ENCODE data around the gene PNMA1.

Gene PNMA1

DNA sequence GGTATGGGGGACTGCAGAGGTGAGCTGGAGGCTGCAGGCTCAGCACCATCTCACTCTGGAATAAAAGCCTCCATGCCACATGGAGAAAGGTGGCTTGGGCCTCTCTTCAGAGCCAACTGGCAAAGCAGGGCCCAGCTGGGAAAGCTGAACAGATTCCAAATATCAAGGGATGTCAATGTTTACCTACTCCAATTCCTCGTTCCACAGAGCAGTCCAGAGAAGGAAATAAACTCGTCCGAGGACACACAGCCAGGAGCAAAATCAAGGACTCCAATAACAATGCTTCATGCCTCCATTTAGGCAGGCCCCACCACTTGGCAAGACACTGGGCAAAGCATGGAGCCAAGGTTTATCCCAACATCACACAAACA, 36.3 kb upstream of the PNMA1 start:
- DNase-seq, result no peak

DNA sequence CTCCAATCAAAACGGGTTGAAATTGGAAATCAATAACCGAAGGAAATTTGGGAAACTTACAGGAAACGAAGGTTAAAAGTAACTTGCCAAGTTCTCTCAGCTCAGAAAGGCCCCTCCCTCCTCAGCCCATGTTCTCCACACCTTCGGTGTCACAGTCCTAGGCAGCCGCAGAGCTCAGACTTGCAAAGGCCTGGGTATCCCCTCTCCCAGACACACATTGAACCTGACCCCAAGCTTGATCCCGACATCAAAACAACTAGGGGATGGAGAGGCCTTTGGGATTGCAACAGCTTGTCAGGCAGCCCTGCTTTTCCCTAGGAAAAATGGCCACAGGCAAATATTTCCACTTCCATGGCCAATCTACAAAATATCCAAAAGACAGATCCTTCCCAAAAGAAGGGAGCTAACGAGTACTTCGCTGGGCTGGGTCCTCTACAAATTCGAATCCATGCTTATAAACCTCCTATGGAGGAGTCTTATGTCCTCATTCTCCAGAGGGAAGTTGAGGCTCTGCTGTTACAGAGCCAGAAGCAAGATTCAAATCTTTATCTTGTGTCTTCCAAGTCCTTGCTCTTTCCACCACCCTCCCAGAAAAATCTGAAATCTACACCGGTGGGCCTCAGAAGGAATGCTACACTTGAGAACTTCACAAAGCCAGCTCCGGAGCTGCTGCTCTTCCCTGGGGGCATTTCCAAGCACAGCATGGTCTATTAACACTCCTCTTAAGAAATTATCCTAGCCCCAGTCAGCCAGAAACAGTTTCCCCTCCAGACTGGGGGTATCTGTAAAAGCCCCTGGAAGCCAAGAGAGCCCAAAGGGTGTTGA, 35.7 kb upstream of the PNMA1 start:
- no peak for DNase-seq

DNA sequence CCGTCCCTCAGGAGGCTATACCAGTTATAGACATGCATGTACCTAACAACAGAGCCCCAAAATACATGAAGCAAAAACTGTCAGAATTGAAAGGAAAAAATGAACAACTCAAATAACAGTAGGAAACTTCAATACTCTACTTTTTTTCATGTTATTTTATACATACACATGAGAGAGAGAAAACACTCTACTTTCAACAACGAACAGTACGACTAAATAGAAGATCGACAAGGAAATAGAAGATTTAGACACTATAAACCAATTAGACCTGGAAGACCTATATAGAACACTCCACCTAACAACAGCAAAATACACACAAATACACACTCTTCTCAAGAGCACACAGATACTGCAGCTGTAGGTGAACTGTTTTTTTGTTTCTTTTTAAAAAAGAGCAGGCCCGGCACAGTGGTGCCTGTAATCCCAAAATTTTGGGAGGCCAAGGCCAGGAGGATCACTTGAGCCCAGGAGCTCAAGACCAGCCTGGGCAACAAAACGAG, 34.7 kb upstream of the PNMA1 start:
- no peak for DNase-seq

DNA sequence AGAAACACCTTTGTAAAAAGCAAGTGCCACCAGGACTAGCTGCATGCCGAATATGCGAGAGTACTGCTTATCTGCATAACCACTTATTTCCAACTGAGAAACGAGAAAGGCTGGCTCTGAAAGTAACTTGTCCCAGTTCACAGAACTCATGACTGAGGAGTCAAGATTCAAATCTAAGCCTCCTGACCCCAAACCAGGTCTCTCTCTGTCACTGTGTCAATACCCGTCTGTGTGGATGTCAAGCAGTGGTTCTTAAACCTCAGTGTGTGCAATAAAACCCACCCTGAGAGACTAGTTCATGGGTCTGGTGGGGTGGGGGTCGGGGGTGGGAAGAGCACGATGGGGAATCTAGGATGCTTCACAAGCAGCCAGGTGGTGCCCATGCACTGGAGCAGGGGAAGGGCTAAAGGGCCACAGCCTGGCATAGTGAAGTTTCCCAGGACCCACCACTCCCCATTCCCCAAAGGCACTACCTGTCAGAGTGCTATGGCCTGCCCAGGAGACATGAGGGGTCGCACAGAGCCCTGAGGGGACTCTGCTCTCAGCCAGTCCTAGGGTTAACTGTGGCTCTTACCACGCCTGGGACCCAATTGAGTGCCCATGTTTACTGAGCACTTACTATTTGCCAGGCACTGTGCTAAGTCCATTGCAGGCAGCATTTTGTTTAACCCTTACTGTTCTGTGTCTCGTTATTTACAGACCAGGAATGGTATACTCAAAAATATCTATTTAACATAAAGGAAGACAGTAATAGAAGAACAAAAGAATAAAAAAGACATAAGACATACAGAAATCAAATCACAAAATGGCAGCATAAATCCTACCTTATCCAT, 33.4 kb upstream of the PNMA1 start:
- no peak for DNase-seq

DNA sequence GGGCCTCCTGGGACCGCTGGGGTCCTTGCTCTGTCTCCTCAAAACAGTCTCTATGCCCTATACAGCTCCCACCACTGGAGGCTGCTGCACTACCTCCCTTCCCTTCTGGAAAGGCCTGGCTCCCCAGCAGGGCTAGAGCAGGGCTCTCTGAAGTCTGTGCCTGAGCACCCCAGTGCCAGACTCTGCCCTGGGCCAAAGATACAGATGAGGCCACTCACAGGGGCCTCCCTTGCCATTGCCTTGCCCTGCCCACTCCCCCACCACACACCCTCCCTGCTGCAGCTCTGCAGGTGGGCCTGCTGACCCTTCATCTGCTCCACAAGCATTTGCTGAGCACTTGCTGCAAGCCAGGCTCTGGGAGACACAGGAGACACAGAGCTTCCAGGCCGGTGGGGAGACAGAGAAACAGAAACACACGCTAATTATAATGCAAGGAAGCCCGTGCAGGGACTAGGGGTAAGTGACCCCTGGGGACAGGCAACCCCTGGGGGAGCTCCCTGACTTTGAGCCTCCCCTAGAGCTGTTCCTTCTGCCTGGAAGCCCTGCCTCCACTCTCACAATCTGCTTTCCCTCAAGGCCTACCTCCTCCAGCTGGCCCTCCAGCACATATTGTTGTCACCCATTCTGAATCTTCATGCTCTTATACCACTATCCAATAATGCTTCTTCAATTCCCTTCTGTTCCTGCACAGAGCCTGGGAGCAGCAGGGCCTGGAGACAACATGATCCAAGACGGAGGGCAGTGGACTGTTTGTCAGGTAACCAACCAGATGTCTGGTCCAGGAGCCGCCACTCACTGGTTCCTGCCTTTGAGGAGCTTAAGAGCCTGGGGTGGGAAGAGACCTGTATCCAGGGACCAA, 32.6 kb upstream of the PNMA1 start:
- DNase-seq, result no peak

DNA sequence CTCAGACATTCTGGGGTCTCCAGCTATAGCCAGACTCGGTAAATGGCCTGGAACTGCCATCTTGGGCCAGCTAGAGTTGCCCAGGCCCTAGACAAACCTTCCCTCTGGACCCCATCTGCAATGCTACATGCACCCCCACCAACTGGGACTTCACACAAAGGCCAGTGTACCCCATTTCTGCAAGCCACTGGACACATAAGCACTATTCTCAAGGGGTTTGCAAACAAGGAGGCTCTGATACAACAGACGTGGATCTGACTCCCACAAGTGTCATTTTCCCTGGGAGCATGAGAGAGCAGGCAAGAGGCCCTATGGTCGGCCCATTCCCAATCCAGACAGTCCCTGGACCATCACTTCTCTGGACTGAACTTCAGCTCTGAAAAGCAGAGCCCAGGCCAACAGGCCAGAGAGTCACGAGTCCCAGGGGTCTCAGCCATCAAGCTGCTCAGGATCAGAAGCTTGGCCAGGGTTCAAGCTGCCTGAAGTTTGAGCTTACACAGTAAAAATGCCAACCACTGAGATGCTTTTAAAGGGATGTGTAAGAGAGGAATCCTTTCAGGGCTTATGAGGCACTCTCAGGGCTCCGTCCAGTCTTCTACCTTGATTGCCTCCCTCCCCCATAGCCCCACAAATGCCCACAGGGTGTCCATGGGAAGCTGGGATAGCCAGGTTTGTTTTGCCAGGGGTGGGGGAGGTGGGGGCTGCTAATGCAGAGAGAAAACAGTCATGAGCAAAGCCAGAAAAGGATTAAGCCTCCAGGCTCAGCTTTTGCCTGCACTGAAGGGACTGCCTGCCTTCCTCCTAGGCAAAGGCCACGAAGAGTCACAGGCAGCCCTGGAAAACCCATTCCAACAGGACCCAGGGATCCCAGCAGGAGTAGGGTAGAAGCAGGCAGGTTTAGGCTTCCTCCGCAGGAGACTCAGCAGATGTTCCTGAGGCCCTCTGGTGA, 31.7 kb upstream of the PNMA1 start:
- no peak for DNase-seq

DNA sequence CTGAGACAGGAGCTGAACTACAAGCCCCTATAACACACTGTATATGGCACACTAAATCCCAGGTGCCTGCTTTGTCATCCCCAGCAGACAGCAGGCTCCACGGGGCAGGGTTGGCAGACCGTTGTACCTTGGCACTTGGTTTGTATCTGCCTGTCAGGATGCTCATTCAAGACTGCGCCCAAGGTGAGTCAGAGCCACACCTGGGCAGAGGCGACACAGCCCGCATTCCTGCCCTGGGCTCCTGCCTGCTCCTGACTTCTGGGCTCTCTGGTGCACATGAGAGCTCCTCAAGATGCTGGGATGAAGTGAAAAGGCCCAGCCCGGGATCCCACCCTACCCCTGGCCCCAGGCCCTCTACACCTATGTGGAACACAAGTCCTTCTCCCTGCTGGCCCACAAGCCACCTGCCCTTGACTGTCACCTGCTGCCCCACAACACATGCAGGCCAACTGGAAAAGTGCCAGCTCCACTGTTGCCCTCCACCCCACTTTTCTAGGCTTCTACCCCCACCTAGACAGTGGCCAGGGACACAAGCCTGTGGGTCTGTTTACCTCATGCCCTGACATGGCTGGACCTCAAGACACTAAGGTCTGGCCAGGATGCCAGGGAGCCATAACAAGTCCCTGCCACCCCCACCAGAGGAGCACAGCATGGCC, 30.8 kb upstream of the PNMA1 start:
- DNase-seq, result no peak

DNA sequence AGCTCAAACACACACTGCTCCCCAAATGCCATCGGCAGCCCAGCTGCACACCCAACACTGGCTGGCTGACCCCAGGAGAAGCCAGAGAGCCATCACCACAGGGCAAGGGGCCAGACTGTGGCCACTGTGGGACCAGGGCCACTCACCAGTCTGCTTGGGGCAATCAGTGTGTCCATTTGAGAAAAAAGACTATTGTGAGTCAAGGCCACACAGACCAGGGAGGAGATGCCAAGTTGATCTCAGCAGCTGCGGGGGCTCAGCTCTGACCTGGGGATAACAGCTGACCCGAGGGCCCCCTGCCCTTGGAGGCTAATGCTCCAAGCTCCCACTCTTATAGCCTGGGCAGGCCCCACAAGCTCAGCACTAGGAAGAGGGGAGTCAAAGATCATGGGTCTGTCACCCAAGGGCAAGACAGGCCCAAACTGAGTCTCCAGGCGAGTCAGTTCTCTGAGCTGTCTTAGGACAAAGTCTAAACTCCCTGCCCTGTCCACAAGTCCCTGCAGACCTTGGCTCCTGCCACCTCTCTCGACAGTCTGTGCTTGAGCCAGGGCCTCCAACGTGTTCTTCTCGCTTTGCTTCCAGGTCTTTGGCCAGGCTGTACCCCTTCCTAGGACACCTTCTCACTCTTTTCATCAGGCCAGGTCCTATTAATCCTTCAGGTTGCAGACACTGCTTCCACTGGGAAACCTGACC, 30.1 kb upstream of the PNMA1 start:
- DNase-seq, result no peak

DNA sequence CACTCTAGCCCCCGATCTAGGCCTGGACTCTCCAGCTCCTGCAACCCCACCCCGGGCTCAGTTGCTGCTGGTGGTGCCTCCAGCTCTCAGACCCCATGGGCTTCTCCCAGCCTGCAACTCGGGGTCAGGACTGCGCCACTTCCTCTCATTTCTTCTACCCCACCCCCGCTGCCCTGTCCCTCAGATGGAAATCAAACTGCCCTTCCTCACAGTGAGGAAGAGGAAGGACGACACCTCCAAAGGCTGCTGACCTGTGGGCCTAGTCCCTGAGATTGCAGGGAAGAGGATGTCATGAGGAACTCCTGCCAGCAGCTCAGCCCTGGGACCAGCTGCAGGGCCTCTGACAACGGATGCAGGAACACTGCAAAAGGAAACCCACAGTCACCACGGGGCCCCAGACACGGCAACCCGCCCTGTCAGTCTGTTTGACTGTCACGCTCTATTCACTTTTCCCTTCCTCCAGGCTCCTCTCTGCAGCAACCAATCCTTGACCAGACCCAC, 29.3 kb upstream of the PNMA1 start:
- peak; percentile 73 for DNase-seq

DNA sequence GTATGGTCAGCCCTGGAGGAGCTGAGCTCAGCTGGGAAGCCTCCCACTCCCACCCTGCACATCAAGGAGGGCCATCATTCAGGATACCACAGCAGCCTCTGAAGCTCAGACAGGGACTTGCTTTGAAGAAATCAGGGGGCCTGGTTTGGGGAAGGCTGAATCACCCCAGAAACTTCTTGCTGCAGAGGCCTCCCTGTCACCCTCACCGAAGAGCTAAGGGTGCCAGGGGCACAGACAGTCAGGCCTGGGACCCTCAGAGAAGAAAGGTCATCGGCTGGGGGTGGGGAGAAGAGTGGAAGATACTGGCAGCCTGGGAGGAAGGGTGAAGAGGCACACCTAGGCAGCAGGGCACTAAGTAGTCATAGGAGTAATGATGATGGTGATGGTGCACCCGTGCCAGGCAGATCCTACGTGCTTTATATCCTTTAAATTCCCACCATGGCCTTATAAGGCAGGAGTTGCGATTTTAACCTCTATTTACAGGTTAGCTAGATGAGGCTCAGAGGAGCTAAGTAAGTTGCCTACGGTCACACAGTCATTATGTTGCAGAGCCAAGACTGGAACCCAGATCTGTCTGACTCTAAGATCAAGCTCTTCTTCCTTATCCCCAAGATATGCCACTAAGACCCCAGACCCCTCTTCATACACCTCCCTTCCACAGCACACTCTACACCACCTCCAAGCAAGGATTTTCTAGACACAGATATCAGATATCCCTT, 28.5 kb upstream of the PNMA1 start:
- DNase-seq, result peak; percentile 56

DNA sequence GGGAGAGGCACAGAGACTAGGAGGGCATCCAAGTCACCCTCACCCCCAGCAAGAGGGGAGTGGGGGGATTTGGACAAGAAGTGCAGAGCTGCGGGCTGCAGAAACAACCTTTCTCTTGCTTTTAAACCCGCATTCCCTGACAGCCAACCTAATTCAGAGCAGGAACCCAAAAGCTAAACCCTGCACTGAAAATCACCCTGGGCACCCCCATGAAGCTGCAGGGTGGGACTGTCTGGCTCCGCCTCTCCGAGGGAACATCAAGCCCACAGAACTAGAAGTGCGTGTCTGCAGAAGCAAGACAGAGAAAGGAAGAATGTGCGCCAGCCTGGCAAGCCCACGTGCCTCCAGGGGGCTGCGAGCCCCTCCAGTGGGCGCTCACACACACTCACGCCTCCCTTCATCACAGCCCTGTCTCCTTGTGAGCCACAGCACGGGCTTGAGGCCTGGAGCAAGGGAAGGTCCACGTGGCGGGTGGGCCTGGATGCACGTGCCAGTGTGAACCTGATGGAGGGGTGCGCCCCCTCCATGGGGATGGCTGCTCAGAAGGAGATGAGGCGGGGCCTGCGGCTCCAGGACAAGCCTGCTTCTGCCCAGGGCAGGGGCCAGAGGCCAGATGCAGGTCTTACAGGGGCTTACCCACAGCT, 27.8 kb upstream of the PNMA1 start:
- peak; percentile 57 for DNase-seq

DNA sequence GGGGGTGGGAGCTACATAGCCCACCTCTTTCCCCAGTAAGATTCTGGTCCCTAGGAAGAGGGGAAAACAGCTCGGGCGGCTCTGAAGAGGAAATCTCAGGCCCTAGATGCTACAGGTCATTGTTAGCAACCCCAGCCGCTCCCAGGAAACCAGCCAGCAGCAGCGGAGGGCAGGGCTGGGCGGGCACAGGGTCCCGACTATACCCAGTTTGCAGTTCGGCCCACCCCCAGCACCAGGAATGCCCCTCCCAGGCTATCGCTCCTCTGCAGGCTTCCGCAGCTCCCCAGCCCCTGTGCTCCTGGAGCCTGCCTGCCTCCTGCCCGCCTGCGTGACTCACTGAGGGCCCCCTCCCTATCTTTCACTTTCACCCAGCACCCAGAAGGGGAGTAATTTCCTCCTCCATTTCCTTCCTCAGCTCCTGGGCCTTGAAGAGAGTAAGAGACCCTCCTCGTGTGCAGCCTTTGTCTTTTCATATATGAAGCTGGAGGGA, 27.2 kb upstream of the PNMA1 start:
- peak; percentile 80 for DNase-seq

DNA sequence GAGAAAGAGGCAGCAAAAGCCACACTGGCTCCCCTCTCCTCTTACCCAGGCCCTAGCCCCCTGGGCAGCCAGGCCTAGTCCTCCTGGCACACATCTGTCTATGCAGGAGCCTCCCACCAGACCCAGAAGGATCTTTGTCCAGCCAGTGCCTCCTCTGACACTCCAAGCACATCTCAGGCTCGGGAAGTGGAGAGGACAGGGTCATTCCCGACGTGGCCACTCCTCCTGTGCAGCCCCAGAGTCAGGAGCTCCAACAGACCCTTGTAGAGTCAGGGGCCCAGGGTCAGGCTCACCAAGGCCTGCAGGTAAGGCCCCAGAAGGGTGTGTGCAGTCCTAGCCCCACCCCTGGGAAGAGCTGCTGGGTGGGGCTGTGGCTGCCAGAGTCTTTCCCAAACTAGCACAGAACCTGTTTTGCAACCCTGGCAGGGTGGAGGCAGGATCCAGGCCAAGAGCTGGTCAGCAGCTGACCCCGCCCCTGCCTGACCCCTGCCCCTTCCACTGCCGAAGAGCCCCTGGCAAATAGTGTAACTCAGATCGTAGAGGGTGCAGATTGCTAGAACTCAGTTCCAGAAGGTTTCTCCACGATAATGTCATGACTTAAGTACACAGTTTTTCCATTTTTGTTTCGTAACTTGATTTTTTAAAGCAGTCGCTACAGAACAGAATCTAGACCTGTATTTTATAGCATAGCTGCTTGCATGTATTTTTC, 26.6 kb upstream of the PNMA1 start:
- no peak for DNase-seq

DNA sequence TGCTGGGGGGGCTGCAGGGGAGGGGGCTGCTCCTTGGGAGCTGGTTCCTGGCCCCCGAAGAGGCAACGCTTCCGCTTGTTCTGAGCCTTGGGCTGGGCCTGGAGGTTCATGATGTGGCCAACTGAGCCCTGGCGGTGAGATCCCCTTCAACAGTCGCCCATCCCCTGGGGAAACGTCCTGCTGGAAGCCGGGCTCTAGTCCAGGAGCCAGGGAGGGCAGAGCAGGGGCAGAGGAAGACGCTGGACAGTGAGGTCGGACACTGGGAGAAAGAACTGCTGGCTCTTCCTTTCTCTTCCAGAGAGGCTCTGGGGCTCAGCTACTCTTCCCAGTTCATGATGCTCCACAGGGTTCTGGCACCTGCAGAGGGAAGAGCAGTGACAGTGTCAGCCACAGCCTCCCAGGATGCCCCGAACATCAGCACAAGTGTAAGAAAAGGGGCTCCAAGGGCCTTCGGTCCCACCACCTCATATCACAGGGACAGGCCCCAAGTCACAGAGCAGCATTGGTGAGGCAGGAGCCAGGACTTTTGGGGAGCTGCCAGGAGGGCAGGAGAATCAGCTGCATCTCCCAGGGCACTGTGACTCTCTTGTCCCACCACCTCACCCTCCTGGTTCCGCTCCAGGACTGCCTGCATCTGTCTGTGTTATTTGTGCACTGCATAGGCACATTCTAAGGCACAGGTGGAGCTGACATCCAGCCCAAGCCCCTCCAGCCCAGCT, 25.9 kb upstream of the PNMA1 start:
- no peak for DNase-seq

DNA sequence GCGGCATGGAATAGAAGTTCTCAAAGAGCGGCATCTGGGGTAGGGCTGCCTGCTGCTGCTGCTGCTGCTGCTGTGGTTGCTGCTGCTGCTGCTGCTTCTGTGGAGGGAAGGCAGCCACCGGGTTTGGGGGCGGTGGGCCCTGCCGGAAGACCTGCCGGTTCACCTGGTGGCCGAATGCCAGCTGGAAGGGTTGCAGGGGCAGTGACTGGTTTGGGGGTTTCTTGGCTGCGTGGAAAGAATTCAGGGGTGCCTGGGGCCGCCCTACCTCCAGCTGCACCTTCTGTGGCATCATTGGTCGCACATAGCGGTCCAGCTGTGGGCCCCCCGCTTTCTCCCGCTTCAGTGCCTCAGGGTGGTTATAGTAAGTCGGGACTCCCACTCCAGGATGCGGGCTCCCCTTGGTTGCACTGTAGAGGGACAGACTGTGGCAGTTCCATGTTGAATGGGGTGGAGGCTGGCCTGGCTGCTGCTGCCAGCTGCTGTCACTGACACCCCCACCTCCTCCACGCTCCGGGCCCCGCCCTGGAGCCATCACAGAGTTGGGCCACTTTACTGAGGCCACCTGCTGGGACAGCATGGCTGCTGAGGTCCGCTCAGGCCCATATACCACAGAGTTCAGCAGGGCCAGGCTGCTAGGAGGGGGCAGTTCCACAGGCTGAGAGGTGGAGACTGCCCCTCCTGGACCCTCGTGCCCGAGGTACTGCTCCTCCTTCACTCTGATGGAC, 25.2 kb upstream of the PNMA1 start:
- DNase-seq, result no peak

DNA sequence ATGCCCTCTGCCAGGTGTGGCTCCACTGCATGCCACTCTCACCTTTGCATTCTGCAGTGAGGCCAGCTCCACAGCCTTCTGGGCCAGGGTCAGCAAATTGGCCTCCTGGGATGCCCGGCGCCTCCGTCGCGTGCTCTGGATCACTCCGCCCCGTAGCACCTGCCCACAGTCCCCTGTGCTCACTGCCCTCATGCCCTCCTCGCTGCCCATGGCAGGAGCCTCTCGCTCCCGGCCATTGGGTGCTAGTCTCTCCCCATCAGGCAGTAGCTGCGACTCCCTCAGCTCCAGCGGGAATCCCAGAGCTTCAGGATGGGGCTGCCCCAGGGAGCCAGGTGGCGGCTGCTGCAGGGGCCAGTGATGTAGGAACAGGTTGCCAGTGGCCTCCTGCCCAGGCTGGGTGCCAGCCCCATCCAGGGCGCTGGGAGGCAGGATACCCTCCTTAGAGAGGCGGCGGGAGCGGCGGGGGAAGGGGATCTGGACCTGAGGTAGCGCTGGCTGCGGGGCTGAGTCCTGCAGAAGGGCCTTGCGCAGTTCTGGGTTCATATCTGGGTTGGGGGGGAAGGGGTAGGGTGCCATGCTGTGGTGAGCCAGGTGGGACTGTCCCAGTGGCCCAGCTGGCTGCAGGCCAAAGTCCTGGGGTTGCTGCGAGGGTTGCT, 24.5 kb upstream of the PNMA1 start:
- DNase-seq, result no peak

DNA sequence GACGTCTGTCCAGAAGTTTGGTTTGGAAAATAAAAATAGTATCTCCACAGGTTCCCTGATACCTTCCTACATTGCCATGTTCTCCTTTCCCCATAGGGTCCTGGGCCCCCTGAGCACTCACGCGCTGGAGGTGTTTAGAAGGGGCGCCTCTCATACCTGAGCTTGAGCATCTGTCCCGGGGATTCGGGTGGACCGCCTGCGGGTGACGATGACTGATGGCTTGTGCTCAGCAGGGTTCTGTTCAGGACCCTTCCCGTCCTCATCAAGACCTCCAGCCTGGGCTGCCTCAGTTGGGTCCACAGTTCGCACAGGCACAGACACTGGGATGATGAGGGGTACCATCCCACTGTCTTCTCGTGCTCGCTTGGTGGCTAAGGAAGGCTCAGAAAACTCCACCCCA, 22.7 kb upstream of the PNMA1 start:
- DNase-seq, result no peak

Measured in stimulated activated CD8-positive, alpha-beta memory T cell treated with anti-CD3 and anti-CD28 coated beads, Interleukin-4, amount 100 ng/mL, for 48 hours (primary cell).